Astrocyte of the spinal cord (primary cell): ENCODE data around the gene USP26.

Experiments used
- DNase-seq: peaks from one replicate; pipeline ENCODE4 v3.0.0; 2011; ENCODE audit warnings: low read depth, low spot score
- H3K4me3 ChIP-seq: 2 replicates; pipeline ENCODE4 v1.5.1; 2011; ENCODE audit warnings: low read depth, mild to moderate bottlenecking, low read length, moderate library complexity
- CTCF ChIP-seq: IDR thresholded peaks from 2 replicates; pipeline ENCODE4 v1.5.1; 2012; ENCODE audit warnings: low read depth, mild to moderate bottlenecking, low read length, inconsistent platforms
- in situ Hi-C: cut with HindIII; loops from 2 replicates; pipeline ENCODE4 v1.10.0; 2017; ENCODE audit warnings: low sequenced_read_pairs

USP26 gene, protein sequence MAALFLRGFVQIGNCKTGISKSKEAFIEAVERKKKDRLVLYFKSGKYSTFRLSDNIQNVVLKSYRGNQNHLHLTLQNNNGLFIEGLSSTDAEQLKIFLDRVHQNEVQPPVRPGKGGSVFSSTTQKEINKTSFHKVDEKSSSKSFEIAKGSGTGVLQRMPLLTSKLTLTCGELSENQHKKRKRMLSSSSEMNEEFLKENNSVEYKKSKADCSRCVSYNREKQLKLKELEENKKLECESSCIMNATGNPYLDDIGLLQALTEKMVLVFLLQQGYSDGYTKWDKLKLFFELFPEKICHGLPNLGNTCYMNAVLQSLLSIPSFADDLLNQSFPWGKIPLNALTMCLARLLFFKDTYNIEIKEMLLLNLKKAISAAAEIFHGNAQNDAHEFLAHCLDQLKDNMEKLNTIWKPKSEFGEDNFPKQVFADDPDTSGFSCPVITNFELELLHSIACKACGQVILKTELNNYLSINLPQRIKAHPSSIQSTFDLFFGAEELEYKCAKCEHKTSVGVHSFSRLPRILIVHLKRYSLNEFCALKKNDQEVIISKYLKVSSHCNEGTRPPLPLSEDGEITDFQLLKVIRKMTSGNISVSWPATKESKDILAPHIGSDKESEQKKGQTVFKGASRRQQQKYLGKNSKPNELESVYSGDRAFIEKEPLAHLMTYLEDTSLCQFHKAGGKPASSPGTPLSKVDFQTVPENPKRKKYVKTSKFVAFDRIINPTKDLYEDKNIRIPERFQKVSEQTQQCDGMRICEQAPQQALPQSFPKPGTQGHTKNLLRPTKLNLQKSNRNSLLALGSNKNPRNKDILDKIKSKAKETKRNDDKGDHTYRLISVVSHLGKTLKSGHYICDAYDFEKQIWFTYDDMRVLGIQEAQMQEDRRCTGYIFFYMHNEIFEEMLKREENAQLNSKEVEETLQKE

DNA sequence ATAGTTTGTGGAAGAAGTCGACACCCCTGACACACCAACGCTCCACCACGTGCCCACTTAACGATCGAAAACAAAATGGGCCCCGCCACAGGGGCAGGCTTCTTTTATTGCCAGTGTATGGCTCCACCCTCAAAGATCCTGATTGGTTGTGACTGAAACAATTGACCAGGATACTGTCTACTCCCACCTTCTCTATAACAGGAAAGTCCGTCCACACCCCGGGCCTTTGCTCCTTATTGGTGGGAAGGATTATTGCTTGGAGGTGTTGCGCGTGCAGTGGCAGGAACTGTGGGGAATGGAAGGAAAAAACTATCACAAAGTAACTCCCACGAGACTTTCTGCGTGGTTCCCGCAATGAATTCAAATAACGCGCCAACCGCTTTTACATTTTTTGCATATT lies at the start of gene USP26:
Gene USP26 (minus strand): TSS at position 79 of the 400 bp plus-strand sequence. CDS start 68,889 bp downstream, outside the sequence.
- TF ChIP-seq CTCF = no peak
- in situ Hi-C loops = no loop called here
- H3K4me3 ChIP-seq = no peak within 1 kb of the TSS
- DNase-seq = no peak

- in situ Hi-C loops = no loop called here
- no peak for DNase-seq
- no peak for TF ChIP-seq CTCF
- no peak overlapping the region for H3K4me3 ChIP-seq
Observed at GRCh38 chrX:133134282-133134681, 37.4 kb upstream of the USP26 start.

DNA sequence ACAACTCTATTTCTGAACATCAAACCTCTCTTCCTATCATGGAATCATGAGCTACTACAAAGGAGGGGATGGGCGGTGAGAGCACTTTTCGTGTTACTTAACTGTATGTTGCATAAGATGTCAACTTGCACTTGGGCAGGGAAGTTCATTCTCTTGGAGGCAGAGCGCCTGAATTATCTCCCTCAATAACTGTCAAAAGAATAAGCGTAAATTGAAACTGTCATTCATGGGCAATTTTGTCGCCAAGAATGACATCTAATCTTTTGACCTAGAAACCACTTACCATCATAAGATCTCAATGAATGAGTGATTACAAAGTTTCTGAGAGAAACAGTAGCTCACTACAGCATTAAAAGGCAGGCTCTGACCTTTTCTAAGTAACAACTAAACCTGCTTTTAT lies 23.5 kb upstream of the USP26 start:
- H3K4me3 ChIP-seq = no peak overlapping the region
- in situ Hi-C loops = no loop called here
- TF ChIP-seq CTCF = no peak
- DNase-seq = no peak

- DNase-seq = no peak
- no peak for TF ChIP-seq CTCF
- in situ Hi-C loops = no loop called here
- H3K4me3 ChIP-seq = no peak overlapping the region
Observed at GRCh38 chrX:133094098-133094731, 2.7 kb downstream of the USP26 start.

GRCh38 chrX:133090236-133090809 lies 6.6 kb downstream of the USP26 start:
- H3K4me3 ChIP-seq = no peak overlapping the region
- DNase-seq = no peak
- in situ Hi-C loops = no loop called here
- no peak for TF ChIP-seq CTCF

GRCh38 chrX:133089411-133089810 lies 7.5 kb downstream of the USP26 start:
- in situ Hi-C loops = no loop called here
- DNase-seq = no peak
- TF ChIP-seq CTCF = no peak
- no peak overlapping the region for H3K4me3 ChIP-seq
